Measurements from ENCODE around the gene ACACA.
"Not testable (repeated sequence)": the region's sequence is repeated elsewhere in the genome, so short reads cannot be mapped to it uniquely, and the experiment has no call there.

Gene ACACA

DNA sequence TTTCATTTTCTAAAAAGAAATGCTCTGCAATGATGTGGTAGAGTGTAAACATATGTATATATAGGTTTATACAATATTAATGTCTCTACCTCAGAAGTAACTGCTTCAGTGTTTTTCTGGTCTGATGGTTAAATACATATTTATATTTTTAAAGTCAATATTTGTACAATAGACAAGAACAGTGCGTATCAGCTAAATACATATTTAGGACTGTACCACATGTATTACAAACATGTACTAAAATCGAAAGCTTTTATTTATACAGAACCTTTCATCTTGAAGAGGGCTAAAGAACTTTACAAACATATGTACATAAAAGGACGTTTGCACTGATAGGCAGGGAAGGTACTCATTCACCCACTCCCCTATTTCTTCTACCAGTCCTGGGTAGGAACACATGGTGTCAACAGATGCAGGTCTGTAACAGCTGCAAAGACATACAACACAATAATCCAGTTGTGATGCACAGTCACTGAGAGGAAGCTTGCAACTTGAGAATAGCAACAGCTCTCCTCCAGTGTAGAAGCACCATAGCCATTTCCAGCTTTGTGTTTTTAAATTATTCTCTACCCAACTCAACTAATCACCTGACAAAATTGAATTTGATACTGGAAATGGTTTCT lies 237.8 kb downstream of the ACACA start:
- no peak for DNase-seq

GRCh38 chr17:37167756-37168155 lies 238.9 kb downstream of the ACACA start:
- no peak for DNase-seq

DNA sequence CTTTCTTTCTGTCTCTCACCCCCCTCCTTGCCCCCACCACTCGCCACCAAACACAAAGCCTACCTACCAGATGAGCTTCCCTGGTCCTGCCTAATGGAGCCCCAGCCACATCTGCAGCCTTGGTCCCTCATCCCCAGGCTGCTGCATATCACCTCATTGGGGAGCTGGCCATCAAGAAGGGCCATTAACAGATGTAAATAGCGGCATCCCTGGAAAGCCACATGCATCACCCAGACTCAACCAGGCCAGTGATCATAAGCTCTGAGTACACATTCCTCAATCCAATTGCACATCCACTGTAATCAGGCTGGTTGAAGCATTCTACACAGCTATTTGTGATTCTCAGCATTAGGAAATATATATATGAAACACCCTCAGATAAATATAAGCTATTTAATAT lies 242.6 kb downstream of the ACACA start:
- DNase-seq: no peak

- DNase-seq: no peak
Observed at GRCh38 chr17:37162800-37163199, 243.8 kb downstream of the ACACA start.

DNA sequence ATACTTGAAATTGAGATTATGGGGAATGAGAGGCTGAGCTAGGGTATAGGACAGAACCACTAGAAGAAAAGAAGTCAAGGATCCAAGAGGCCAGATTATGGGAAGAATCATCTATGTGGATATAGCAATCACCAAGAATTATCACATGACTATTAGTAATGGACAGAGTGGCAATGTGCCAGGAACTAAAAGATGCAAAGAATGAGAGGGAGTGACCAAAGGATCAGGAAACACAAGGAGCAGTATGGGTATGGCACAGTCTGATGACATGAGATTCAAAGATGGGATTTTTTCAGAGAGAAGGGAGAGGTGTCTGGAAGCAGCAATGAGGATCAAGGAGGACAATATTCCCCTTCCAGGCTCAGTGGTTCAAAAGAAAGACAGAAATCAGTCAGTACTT lies 245.7 kb downstream of the ACACA start:
- DNase-seq: no peak

DNA sequence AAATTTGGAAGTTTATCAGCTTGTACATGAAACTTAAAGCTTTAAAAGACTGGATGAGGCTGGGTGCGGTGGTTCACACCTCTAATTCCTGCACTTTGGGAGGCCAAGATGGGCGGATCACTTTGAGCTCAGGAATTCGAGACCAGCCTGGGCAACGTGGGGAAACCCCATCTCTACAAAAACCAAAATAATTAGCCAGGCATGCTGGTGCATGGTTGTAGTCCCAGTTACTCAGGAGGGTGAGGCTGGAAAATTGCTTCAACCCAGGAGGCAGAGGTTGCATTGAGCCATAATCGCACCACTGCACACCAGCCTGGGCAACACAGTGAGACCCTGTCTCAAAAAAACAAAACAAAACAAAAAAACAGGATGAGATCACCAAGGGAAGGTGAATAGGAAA lies 248.3 kb downstream of the ACACA start:
- no peak for DNase-seq

GRCh38 chr17:37148156-37148555 lies 258.5 kb downstream of the ACACA start:
- DNase-seq: no peak

DNA sequence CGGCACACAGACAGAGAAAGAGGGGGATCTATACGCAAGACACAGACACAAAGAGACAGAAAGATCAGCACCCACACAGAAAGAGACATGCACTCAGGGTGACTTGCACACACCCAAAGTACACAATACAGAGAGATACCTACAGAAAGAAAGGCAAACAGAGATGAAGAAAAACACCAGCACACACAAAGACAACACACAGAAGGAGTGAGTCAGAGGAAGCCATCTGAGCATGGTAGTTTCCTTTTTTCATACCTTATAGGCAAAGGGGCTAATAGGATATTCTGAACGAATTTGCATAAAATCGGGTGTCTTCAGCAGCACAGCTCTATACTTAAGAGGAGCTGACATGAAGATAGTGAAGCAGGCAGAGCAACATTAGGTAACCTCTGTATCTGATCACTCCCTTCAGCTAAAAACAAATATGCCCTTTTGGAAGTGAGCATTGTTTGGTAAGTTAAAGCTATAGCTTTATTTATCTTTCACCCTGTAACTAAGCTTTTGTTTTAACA lies 259.3 kb downstream of the ACACA start:
- no peak for DNase-seq

GRCh38 chr17:37146086-37147064 lies 260.3 kb downstream of the ACACA start:
- no peak for DNase-seq

DNA sequence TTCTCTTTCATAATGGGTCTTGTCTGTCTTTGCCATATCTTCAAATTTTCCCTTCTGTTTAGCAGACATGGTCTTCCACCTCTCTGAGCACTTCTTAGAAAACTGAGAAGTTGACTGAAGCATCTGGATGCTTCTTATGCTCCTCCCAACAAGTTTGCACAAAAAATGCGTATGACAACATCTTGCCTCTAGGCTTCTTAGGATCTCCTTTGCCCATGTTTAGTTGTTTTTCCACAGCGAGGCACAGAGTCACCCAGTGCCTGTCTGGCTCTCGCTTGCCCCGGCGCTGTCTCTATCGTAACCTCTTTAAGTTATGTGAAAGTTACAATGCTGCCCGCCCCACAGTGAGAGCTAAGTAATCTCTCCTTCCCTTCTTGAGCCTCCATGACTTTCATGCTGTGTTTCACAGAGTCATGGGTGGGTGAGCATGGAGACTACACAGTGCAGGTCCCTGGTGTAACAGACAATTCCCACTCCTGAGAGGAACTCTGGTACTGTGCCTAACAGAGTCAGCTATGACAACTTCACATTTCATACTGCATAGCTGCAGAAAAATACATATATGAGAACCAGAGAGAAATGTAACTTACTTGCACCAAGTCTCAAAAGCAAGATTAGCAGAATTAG lies 262.4 kb downstream of the ACACA start:
- DNase-seq: no peak

- not testable (repeated sequence) for DNase-seq
Observed at GRCh38 chr17:37143558-37143957, 263.1 kb downstream of the ACACA start.

DNA sequence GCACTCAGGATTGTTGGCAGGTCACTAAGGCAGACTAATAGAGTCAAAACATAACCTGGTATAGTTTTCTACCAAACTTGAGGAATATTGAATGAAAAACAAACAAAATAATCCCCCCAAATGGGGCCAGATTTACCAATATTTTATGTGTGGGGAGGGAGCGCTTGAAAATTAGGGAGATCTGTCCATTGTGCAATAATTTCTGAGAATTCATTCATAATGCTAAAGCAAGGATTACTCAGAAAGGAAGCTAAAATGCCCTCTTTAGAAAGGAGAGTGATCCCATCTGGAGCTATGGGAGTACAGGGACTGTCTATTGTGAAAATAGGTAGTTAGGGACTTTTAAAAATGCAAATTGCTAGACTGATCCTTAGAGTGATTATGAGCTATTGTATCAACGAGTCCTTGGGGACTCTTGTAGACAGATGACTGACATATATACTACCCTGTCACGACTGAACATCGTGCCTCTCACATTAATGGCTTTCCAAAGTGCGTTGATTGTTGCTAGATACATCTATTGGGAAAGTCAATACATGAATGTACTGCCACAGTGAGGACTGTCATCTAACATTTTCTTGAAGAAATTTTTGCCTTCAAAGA lies 264.2 kb downstream of the ACACA start:
- DNase-seq: no peak

- DNase-seq: no peak
Observed at GRCh38 chr17:37138571-37139120, 268.0 kb downstream of the ACACA start.

DNA sequence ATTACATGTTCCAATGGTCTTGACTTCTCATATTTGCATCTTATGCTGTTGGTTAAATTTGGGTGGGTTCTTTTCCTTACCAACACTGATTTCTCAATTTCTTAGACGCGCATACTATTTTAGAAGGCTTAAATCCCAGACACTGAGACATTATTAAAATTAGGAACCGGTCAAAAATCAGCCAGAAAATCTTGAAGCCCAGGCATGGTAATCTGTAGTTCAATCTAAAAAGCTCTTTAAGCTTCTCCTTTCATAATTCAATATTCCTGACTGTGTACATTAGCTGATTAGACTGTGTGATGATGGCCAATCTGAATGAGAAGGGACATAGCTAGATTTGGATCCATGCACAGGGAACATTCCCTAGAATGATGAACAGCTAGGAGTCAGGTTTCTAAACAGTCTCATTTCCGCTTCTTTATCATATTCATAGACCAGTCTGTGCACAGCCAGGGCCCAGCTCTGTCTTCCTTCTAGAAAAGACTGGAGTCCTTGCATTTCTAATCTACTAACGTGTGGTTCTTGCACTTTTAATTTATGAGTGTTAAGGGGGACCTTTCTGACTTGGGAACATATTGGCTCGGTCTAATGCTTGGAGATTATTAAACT lies 268.6 kb downstream of the ACACA start:
- DNase-seq: no peak

DNA sequence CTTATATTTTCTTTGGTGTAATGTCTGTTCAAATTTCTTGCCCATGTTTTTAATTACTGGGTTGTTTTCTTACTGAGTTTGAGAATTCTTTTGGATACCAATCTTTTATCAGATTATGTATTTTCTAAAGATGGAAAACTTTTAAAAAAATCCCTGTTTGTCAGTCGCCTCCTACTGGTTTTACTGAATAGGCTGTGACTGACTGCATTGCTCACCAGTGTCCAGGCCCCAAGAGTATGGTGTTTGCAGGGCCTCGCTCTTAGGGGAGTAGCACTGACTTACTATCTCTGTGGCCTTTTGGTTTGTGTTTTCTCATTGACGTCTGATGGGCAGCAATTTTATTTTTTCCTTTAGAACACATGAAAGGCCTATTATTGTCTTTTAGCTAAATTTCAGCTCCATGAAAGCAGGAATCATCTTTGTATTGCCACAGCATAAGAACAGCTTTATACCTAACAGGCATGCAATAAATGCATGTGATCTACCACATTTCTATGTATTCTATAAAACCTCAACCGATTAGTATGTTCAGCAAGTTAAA lies 269.5 kb downstream of the ACACA start:
- DNase-seq: no peak

DNA sequence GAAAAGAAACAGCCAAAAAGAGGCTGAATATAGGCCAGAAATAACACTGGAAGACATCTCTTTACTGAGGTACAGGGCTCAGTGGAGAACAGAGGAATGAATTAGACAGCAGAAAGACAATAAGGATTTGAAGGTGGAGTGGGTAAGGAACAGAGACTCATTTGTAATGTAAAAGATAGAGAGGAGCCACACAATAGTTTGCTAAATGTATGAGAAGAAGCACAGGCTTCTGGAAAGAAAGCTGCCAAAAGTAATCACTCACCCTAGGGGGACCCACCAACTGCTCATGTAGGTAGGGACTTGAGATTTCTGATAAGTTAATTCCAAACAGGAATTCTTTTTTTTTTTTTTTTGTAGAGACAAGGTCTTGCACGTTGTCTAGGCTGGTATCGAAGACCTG lies 271.1 kb downstream of the ACACA start:
- no peak for DNase-seq

DNA sequence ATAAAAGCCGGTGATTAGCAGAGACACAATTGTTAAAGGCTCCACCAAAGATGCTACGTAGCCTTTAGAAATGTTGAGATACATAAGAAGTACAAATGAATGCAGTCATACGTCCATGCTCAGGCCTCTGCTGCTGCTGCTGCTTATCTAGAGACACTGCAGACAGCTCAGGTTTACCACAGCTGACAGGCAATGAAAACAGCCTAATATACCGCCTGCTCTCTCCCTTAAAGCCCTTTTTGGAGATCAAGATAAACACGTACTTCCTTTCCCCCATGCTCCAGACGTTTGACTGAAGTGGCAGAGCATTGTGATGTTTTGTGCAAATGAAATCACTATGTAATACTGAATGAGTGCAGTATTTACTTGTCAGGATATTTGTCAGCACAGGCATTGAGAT lies 272.6 kb downstream of the ACACA start:
- no peak for DNase-seq

DNA sequence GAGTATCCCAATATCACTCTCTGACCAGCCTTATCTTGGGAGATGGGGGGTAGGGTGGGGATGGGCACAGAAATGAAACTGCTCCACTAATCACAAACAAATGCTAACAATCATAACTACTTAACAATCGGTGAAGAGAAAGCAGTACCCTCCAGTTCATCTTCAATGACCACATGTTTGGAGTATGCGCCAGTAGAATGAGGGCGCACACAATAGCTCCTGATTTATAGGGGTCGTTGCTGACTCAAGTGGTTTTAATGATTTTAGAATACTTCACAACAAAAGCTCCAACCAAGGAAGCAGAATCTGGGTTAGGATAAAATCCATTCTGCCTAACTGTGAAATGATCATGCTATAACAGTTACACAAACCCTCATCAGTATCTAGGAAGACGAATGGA lies 273.5 kb downstream of the ACACA start:
- no peak for DNase-seq

DNA sequence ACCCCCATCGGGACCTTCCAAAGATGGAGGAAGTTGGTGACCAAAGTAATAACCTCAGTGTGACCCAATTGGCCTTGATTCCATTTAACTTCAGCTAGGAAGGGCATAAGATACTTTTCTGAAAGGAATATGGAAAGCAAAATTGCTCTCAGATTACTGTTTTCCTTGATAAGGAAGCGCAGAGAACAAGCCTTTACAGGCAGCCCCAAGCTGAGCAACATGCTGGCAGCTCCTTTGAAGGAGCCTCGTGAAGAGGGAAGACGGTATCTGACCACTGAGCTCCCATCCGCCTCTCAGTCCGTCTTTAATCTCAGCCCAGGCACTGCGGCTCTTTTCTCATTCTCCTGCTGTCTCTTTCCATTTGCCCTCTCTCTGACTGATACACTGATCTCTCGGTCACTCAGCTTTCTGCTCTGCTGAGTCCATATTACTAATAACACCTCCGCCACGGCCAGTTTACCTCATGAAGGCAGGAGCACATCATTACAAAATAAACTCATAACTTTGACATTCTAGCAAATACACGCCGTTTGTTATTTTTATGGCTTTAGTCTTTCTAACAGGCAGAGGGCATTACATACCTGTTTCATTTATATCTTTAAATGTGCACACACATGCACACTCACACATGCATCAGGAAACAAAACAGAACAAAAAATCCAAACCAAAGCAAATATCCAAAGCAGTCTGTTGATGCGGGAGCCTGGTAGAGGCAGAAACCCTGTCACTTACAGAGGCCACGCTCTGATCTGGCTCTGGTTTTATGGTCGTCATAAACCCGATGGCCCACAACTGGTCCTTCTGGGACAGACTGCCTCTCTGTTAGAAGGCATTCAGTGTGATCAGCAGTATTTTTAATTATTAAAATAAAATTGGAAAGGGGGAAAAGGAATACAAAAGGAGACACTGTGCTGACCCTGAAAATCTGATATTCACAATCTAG lies 274.7 kb downstream of the ACACA start:
- DNase-seq: no peak

- DNase-seq: no peak
Observed at GRCh38 chr17:37130984-37131446, 275.6 kb downstream of the ACACA start.

GRCh38 chr17:37124821-37125173 lies 281.8 kb downstream of the ACACA start:
- DNase-seq: no peak

All from stimulated activated CD4-positive, alpha-beta T cell treated with anti-CD3 and anti-CD28 coated beads, Interleukin-12 subunit alpha, Interleukin-12 subunit beta, amount 100 ng/mL, for 4 hours (primary cell).